Upper lobe of left lung (tissue), 4 donors: ENCODE results near the gene GALNT10.

Experiments used
- EP300 ChIP-seq, 4 donors: sonication (generic); formaldehyde crosslinking; IDR thresholded peaks; one replicate each; pipeline ENCODE4 v1.5.1; 2017; ENCODE audit warnings: antibody characterized with exemption in 4 of 4, control low read depth in 2 of 4
- POLR2A ChIP-seq, 4 donors: fragments of 450-650 bp; IDR thresholded peaks; one replicate each; pipeline ENCODE4 v1.5.1; 2016 to 2017; ENCODE audit warnings: antibody characterized with exemption in 4 of 4, mild to moderate bottlenecking in 2 of 4
- TF ChIP-seq, protein P1 (sequence below), 6 experiments: fragments of 450-650 bp in 4 of 6; fragments of 200-600 bp in 2 of 6; sonication (generic) in 2 of 6; IDR thresholded peaks; one replicate each; pipeline ENCODE4 v1.5.1; 2016 to 2019; ENCODE audit warnings: antibody characterized with exemption in 6 of 6

DNA sequence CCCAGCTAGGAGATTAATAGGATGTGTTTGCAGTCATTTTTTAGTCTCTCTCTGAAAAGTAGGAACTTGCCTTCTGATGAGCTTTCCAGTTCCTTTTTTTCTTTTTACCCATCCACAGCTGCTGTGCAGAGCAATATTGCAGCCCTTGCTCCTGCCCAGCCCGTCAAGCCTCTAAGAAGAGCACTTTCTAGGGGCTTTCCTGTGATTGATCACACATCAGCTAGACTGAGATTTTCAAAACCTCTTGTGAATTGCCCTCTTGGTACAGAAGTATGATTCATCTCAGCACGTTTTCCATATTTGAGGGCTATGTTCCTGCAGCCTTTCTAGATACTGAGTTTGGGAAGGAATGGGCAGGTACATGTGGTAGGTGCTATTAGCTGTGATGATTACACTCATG, 93.9 kb downstream of the GALNT10 start:
- TF ChIP-seq, protein P1, sequence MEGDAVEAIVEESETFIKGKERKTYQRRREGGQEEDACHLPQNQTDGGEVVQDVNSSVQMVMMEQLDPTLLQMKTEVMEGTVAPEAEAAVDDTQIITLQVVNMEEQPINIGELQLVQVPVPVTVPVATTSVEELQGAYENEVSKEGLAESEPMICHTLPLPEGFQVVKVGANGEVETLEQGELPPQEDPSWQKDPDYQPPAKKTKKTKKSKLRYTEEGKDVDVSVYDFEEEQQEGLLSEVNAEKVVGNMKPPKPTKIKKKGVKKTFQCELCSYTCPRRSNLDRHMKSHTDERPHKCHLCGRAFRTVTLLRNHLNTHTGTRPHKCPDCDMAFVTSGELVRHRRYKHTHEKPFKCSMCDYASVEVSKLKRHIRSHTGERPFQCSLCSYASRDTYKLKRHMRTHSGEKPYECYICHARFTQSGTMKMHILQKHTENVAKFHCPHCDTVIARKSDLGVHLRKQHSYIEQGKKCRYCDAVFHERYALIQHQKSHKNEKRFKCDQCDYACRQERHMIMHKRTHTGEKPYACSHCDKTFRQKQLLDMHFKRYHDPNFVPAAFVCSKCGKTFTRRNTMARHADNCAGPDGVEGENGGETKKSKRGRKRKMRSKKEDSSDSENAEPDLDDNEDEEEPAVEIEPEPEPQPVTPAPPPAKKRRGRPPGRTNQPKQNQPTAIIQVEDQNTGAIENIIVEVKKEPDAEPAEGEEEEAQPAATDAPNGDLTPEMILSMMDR (IDR thresholded peaks at IDR 0.05) = no peak
- TF ChIP-seq POLR2A (IDR thresholded peaks at IDR 0.05) = no peak
- no peak for TF ChIP-seq EP300 (IDR thresholded peaks at IDR 0.05)
